Measurements from ENCODE around the gene HCN4. TPM values are rescaled to one million over a fixed set of nuclear protein-coding genes. Genes with fewer than 3 reads are reported as not detected.

HCN4 gene
- total RNA-seq, 4 donors from 2014 or later = under 0.01 to 0.10 TPM; not detected in 2

DNA sequence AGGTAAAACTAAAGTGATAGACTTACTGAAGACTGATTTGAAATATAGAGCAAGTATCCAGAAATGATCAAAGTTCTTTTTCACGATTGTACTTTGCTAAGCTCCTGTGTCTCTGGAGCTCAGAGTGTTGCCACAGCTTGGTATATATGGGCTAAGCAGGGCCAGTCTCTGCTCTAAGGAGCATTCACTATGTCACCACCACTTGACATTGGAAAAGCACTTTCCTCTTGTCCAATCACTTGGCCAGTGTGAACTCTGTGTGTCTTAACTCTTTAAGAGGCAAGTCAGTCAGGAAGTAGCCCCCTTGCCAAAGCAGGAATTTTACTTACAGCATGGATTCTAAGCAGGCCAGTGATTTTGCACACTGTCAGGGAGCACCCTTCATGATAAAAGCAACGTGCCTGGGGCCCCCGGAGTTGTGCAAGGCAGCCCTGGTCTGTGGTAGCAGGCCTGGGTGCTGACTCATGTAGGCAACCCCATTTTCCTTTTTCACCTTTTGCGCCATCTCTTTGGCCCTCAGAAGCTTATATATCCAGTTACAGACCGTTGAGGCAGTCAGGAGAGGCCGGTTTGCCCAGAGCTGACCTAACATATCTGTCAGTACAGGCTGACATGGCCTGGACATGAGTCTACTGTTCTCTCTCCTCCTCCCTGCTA lies 73.0 kb downstream of the HCN4 start:
- peaks cover 0 to 3% of the 10 kb centered on the region in 2 donors for H3K36me3 ChIP-seq
- H3K27me3 ChIP-seq = no peaks in the 10 kb centered on the region
- H3K4me1 ChIP-seq = no peaks in the 10 kb centered on the region
- TF ChIP-seq POLR2A (IDR thresholded peaks at IDR 0.05) = no peak
- TF ChIP-seq, protein P1, sequence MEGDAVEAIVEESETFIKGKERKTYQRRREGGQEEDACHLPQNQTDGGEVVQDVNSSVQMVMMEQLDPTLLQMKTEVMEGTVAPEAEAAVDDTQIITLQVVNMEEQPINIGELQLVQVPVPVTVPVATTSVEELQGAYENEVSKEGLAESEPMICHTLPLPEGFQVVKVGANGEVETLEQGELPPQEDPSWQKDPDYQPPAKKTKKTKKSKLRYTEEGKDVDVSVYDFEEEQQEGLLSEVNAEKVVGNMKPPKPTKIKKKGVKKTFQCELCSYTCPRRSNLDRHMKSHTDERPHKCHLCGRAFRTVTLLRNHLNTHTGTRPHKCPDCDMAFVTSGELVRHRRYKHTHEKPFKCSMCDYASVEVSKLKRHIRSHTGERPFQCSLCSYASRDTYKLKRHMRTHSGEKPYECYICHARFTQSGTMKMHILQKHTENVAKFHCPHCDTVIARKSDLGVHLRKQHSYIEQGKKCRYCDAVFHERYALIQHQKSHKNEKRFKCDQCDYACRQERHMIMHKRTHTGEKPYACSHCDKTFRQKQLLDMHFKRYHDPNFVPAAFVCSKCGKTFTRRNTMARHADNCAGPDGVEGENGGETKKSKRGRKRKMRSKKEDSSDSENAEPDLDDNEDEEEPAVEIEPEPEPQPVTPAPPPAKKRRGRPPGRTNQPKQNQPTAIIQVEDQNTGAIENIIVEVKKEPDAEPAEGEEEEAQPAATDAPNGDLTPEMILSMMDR (IDR thresholded peaks at IDR 0.05) = no peak
- H3K9me3 ChIP-seq = no peaks in the 10 kb centered on the region
- 56 to 62% methylated on average over 6 of the region's 6 CpGs for whole genome bisulfite sequencing, 2 donors
- no peak overlapping the region for H3K27ac ChIP-seq
- H3K4me3 ChIP-seq (replicated peaks in 1 of 3) = no peak overlapping the region
- DNase-seq = no peak
- intact Hi-C loops (cut with DNase I) = no loop called here

DNA sequence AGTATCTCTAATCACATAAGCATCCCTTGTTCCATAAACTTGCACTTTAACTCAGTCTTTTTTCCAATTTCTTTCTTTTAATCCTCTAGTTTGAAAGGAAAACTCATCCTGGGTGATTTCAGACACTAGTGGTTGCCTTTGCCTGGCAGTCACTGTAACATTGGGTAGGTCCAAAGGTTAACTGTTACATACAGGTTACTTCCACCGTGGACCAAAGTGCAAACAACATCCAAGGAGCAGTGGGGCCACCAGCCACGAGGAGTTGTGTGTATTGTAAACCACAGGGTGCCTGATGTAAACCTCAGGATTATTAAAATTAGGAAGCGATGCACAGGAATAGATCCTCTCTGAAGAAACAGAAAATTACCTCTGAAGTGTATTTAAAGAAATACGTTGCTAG lies 75.0 kb downstream of the HCN4 start:
- no peak for DNase-seq
- Histone ChIP-seq H3K9me3 (no peaks in the 10 kb centered on the region), H3K27ac (no peak overlapping the region), H3K4me3 (replicated peaks in 1 of 3) (no peak overlapping the region), H3K27me3 (no peaks in the 10 kb centered on the region), H3K36me3 (peaks cover 7 to 10% of the 10 kb centered on the region in 2 donors), H3K4me1 (no peaks in the 10 kb centered on the region)
- TF ChIP-seq POLR2A (IDR thresholded peaks at IDR 0.05) = no peak
- TF ChIP-seq, protein P1 (IDR thresholded peaks at IDR 0.05) = no peak
- WGBS, 2 donors = 85 to 88% methylated on average over 4 of the region's 4 CpGs
- intact Hi-C loops (cut with DNase I) = no loop called here

DNA sequence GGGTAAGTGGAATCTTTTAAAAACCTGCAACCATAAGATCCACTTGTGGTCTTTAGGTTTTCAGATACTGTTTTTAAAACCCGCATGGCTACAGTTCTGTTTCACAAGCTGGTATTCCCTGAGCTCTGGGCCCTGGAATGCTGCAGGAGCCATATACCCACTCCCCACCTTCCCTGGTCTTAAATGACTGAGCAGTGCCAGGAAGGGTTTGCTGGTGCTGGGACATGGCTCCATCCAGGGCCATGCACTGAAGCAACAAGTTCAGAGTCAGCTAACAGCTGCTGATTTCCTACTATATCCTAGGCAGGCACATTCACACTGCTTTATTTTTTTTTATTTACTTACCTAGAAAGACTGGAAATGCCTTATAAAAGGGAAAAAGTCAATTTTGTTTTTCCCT lies 77.3 kb downstream of the HCN4 start:
- TF ChIP-seq, protein P1 (IDR thresholded peaks at IDR 0.05) = no peak
- TF ChIP-seq POLR2A (IDR thresholded peaks at IDR 0.05) = no peak
- H3K27me3 ChIP-seq = no peaks in the 10 kb centered on the region
- H3K4me1 ChIP-seq = no peaks in the 10 kb centered on the region
- H3K9me3 ChIP-seq = no peaks in the 10 kb centered on the region
- peaks cover 7 to 13% of the 10 kb centered on the region in 2 donors for H3K36me3 ChIP-seq
- no peak overlapping the region for H3K4me3 ChIP-seq (replicated peaks in 1 of 3)
- intact Hi-C loops (cut with DNase I) = no loop called here
- H3K27ac ChIP-seq = no peak overlapping the region
- DNase-seq = no peak
- WGBS, 2 donors = 85 to 89% methylated on average over 1 of the region's 1 CpG

DNA sequence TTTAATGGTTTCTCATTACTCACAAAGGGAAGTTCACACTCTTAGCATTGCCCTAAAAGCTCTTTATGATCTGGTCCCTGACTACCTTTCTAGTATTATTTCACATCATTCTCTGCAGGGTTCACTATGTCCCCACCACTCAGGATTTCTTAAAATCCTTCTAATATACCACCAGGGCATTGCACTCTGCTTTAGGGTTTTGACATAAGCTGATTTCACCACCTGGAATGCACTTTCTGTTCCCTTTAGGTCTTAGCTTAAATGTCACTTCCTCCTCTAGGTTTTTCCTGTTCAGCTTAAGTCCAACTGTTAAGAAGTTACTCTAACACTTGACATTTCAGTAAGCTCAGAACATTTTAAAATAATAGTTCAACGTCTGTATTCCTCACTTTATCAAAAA lies 81.7 kb downstream of the HCN4 start:
- Histone ChIP-seq H3K4me1 (no peaks in the 10 kb centered on the region), H3K27ac (no peak overlapping the region), H3K4me3 (replicated peaks in 1 of 3) (no peak overlapping the region), H3K36me3 (peaks cover 7 to 22% of the 10 kb centered on the region in 2 donors), H3K27me3 (no peaks in the 10 kb centered on the region), H3K9me3 (no peaks in the 10 kb centered on the region)
- intact Hi-C loops (cut with DNase I) = no loop called here
- 58 to 61% methylated on average over 1 of the region's 1 CpG for WGBS, 2 donors
- TF ChIP-seq POLR2A (IDR thresholded peaks at IDR 0.05) = no peak
- TF ChIP-seq, protein P1 (IDR thresholded peaks at IDR 0.05) = no peak
- DNase-seq = no peak

DNA sequence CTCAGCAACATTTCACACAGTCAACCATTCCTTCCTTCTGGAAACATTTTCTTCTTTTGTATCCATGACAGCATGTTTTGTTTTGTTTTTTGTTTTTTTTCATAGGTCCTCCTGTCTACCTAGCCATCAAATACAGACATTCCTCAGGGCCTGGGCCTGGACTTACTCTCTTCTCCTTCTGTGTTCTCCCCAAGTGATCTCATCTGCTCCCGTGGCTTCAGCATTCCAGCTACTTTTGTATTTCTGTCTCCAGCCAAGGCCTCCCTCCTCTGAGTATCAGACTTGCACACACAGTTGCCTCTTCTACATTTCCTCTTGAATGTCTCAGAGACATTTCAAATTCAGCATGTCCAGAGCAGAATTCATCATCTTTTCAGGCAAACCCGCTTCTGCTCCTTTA lies 82.4 kb downstream of the HCN4 start:
- H3K4me3 ChIP-seq (replicated peaks in 1 of 3) = no peak overlapping the region
- no peaks in the 10 kb centered on the region for H3K4me1 ChIP-seq
- intact Hi-C loops (cut with DNase I) = no loop called here
- no peak overlapping the region for H3K27ac ChIP-seq
- no peaks in the 10 kb centered on the region for H3K27me3 ChIP-seq
- TF ChIP-seq, protein P1 (IDR thresholded peaks at IDR 0.05) = no peak
- TF ChIP-seq POLR2A (IDR thresholded peaks at IDR 0.05) = no peak
- no peaks in the 10 kb centered on the region for H3K9me3 ChIP-seq
- H3K36me3 ChIP-seq = peaks cover 7 to 22% of the 10 kb centered on the region in 2 donors
- no peak for DNase-seq
- WGBS, 2 donors = 68 to 71% methylated on average over 2 of the region's 2 CpGs

Data from thyroid gland (tissue), 4 donors.